Uterus (tissue), 4 donors: ENCODE measurements around the gene RBM4B. TPM values are rescaled to one million over a fixed set of nuclear protein-coding genes. Genes with fewer than 3 reads are reported as not detected.

Experiments
- DNase-seq, 2 donors: peaks; one replicate each; pipeline ENCODE4 v3.0.0-alpha.2; 2019 to 2020
- H3K27ac ChIP-seq, 2 donors: fragments of 200-600 bp; sonication (generic); 1 replicate in 1 of 2; 2 replicates in 1 of 2; pipeline ENCODE4 v1.5.1; 2016 to 2018
- H3K27me3 ChIP-seq, 2 donors: fragments of 200-600 bp; sonication (generic); one replicate each; pipeline ENCODE4 v1.5.1; 2018 to 2019; ENCODE audit warnings: control low read depth in 1 of 2
- H3K36me3 ChIP-seq, 2 donors: fragments of 200-600 bp; sonication (generic); one replicate each; pipeline ENCODE4 v1.5.1; 2019; ENCODE audit warnings: control low read depth in 1 of 2
- H3K4me1 ChIP-seq, 2 donors: fragments of 200-600 bp; sonication (generic); one replicate each; pipeline ENCODE4 v1.5.1; 2018 to 2019; ENCODE audit warnings: control low read depth in 1 of 2
- H3K4me3 ChIP-seq, 2 donors: fragments of 200-600 bp; sonication (generic); 1 replicate in 1 of 2; 2 replicates in 1 of 2; pipeline ENCODE4 v1.5.1; 2018 to 2019; ENCODE audit warnings: mild to moderate bottlenecking in 1 of 2
- H3K9me3 ChIP-seq, 2 donors: fragments of 200-600 bp; sonication (generic); one replicate each; pipeline ENCODE4 v1.5.1; 2019; ENCODE audit warnings: control low read depth in 1 of 2
- POLR2A ChIP-seq, 2 donors: fragments of 450-650 bp; IDR thresholded peaks; one replicate each; pipeline ENCODE4 v1.6.1; 2016; ENCODE audit warnings: antibody characterized with exemption in 2 of 2, mild to moderate bottlenecking in 1 of 2, moderate library complexity in 1 of 2
- intact Hi-C: fragments of 100-400 bp; cut with DNase I; formaldehyde crosslinking; loops from one replicate; pipeline ENCODE4 v1.15.1; 2023; ENCODE audit warnings: low total_unique reads
- total RNA-seq, 4 donors: library from RNA; depleted of rRNA in 3 of 4; stranded (reverse); fragments of >200 nt in 3 of 4; gene quantifications; one replicate each; pipeline versions ENCODE4 v1.1.0 to v1.2.4, GENCODE V29; 2014 to 2023
- TF ChIP-seq, protein P1 (sequence below), 4 experiments: fragments of 200-600 bp in 2 of 4; fragments of 450-650 bp in 2 of 4; sonication (generic) in 2 of 4; IDR thresholded peaks; one replicate each; pipeline ENCODE4 v1.5.1; 2016 to 2019; ENCODE audit warnings: antibody characterized with exemption in 4 of 4, mild to moderate bottlenecking in 2 of 4, moderate library complexity in 1 of 4
- donor health status: DM: yes; HTN: yes; CAD: no.

The RBM4B gene
- total RNA-seq, 4 donors from 2014 or later, result 5.0 to 60.3 (median 20.1) TPM

GRCh38 chr11:66653123-66653522 is 24.6 kb downstream of the RBM4B start:
- no peak for TF ChIP-seq POLR2A (IDR thresholded peaks at IDR 0.05)
- TF ChIP-seq, protein P1, sequence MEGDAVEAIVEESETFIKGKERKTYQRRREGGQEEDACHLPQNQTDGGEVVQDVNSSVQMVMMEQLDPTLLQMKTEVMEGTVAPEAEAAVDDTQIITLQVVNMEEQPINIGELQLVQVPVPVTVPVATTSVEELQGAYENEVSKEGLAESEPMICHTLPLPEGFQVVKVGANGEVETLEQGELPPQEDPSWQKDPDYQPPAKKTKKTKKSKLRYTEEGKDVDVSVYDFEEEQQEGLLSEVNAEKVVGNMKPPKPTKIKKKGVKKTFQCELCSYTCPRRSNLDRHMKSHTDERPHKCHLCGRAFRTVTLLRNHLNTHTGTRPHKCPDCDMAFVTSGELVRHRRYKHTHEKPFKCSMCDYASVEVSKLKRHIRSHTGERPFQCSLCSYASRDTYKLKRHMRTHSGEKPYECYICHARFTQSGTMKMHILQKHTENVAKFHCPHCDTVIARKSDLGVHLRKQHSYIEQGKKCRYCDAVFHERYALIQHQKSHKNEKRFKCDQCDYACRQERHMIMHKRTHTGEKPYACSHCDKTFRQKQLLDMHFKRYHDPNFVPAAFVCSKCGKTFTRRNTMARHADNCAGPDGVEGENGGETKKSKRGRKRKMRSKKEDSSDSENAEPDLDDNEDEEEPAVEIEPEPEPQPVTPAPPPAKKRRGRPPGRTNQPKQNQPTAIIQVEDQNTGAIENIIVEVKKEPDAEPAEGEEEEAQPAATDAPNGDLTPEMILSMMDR (IDR thresholded peaks at IDR 0.05), result no peak

GRCh38 chr11:66652651-66653050 is 25.0 kb downstream of the RBM4B start:
- intact Hi-C loops, result no loop called here
- no peaks in the 10 kb centered on the region for H3K36me3 ChIP-seq

More at GRCh38 chr11:66653123-66653522, 24.6 kb downstream of the RBM4B start:
- DNase-seq, result no peak
- H3K4me3 ChIP-seq, result no peak overlapping the region
- no peaks in the 10 kb centered on the region for H3K4me1 ChIP-seq
- no peaks in the 10 kb centered on the region for H3K27me3 ChIP-seq
- H3K36me3 ChIP-seq, result no peaks in the 10 kb centered on the region
- intact Hi-C loops, result no loop called here
- no peak overlapping the region for H3K27ac ChIP-seq
- H3K9me3 ChIP-seq, result no peaks in the 10 kb centered on the region

GRCh38 chr11:66651016-66651415 is 26.7 kb downstream of the RBM4B start:
- no peak for DNase-seq

More at GRCh38 chr11:66652651-66653050, 25.0 kb downstream of the RBM4B start:
- no peak overlapping the region for H3K27ac ChIP-seq
- no peaks in the 10 kb centered on the region for H3K9me3 ChIP-seq
- no peak overlapping the region for H3K4me3 ChIP-seq
- TF ChIP-seq, protein P1 (IDR thresholded peaks at IDR 0.05), result no peak
- TF ChIP-seq POLR2A (IDR thresholded peaks at IDR 0.05), result no peak
- no peaks in the 10 kb centered on the region for H3K4me1 ChIP-seq
- DNase-seq, result no peak
- no peaks in the 10 kb centered on the region for H3K27me3 ChIP-seq

GRCh38 chr11:66649903-66650302 is 27.8 kb downstream of the RBM4B start:
- intact Hi-C loops, result no loop called here
- peaks cover 0 to 6% of the 10 kb centered on the region in 2 donors for H3K4me1 ChIP-seq
- no peaks in the 10 kb centered on the region for H3K27me3 ChIP-seq
- no peak overlapping the region for H3K27ac ChIP-seq
- no peaks in the 10 kb centered on the region for H3K9me3 ChIP-seq
- TF ChIP-seq POLR2A (IDR thresholded peaks at IDR 0.05), result no peak
- TF ChIP-seq, protein P1 (IDR thresholded peaks at IDR 0.05), result no peak
- H3K4me3 ChIP-seq, result no peak overlapping the region
- no peak for DNase-seq
- no peaks in the 10 kb centered on the region for H3K36me3 ChIP-seq

More at GRCh38 chr11:66651016-66651415, 26.7 kb downstream of the RBM4B start:
- Histone ChIP-seq H3K4me1 (peaks cover 0 to 2% of the 10 kb centered on the region in 2 donors), H3K9me3 (no peaks in the 10 kb centered on the region), H3K27ac (no peak overlapping the region), H3K4me3 (no peak overlapping the region), H3K36me3 (no peaks in the 10 kb centered on the region), H3K27me3 (no peaks in the 10 kb centered on the region)
- intact Hi-C loops, result no loop called here
- TF ChIP-seq POLR2A (IDR thresholded peaks at IDR 0.05), result no peak
- TF ChIP-seq, protein P1 (IDR thresholded peaks at IDR 0.05), result no peak

DNA sequence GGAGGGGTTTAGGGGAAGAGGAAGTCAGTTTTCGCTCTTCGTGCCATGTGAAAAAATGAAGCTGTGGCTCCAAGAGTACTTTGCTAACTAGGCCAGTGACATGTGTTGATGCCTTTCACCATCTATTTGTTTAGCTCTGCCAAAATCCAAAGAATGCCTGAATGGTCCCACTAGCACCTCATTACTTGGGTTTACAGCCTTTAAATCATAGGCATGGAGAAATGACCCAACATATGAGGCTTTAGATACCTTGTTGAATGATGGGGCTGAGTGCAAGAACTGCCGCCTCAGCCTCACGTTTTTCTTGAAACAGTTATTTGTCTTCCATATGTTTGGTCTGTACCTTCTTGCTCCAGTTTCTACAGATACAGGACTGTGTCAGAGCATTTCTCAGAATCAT is 30.9 kb downstream of the RBM4B start:
- no peak overlapping the region for H3K27ac ChIP-seq
- intact Hi-C loops, result no loop called here
- no peaks in the 10 kb centered on the region for H3K36me3 ChIP-seq
- no peak overlapping the region for H3K4me3 ChIP-seq
- H3K4me1 ChIP-seq, result peaks cover 14 to 31% of the 10 kb centered on the region in 2 donors
- H3K27me3 ChIP-seq, result no peaks in the 10 kb centered on the region
- TF ChIP-seq, protein P1 (IDR thresholded peaks at IDR 0.05), result no peak
- no peak for TF ChIP-seq POLR2A (IDR thresholded peaks at IDR 0.05)
- no peak for DNase-seq
- H3K9me3 ChIP-seq, result no peaks in the 10 kb centered on the region
